Right forelimb (tissue), 1 donor: ENCODE data around the gene ANGPT4.
"Not testable (repeated sequence)": the region's sequence is repeated elsewhere in the genome, so short reads cannot be mapped to it uniquely, and the experiment has no call there.

Experiments used
- DNase-seq: peaks from one replicate; pipeline ENCODE4 v3.0.0-alpha.2; 2018

ANGPT4 gene

DNA sequence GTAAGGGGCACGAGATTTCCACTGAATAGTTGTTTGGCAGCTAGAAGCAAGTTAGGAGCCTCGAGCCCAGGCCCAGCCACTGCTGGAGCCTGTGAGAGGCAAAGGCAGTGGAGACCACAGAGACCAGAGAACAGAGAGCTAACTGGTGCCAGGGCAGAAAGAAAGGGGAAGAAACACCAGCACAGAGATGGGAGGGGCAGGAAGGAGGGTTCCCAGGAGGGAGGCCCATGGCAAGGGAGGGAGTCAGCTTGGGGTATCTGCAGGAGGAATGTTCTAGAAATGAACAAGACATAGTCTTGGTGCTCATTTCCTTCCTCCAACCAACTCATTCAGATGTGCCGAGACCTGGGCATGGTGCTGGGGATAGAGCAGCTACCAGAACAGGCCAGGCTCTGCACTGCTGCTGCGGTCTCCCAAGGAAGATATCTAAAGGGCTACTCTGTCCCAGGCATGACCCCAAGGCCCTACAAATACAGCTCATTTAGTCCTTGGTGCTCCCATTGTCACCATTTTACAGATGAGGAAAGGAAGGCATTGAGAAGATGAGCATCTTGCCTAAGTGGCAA is 10.7 kb downstream of the ANGPT4 start:
- DNase-seq, result no peak

DNA sequence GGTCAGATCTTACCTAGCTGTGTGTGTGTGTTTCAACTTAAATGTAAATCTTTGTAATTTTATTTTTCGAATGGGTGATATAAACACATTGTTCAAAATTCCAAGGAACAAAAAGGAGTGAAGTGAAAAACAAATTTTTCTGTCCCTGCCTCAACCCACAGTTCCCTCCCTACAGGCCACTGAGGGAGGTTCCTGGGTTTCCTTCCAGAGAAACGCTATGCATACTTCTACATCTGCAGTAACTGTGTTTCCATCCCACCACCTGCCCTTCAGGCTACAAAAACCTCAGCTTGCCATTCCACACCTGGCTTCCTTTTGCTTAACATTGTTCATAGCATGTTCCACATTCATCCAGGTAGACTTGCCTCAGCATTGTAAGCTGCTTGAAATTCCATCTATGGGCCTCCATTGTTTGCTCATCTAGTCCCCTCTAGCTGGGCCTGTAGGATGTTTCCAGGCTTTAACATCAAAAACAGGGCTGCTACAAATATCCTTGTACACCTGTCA is 12.0 kb downstream of the ANGPT4 start:
- DNase-seq, result no peak

DNA sequence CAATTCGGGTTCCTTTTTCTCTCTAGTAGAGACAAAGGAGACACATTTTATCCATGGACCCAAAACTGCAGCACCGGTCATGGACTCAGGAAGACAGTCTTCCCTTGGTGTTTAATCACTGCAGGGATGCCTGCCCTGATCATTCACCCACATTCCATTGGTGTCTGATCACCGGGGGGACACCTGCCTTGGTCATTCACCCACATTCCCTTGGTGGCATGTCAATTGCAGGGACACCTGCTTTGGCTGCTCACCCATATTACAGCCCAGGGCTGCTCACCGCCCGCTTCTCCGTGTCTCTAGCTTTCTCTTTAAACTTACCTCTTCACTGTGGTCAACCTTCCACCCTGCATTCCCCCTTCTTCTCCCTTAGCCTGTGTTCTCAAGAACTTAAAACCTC is 18.7 kb downstream of the ANGPT4 start:
- DNase-seq, result not testable (repeated sequence)

DNA sequence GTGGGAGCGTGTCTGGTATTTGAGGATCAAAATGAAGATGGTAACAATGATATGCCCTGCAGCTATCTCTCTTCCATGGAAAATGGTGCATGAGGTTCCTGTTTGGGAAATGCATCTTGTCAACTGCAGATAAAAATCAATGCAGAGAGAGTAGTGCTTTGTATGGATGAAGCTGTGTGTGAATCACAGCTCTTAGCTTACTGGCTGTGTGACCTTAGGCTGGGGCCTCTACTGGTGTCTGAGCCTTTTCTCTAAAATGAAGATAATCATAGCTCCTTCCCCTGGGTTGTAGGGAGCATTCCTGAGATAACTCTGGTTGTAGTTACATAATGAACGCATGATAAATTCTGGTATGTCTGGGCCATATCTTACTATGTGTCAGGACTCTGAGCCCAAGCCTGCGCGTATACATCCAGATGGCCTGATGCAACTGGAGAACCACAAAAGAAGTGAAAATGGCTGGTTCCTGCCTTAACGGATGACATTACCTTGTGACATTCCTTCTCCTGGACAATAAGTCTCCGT is 19.6 kb downstream of the ANGPT4 start:
- DNase-seq, result no peak

DNA sequence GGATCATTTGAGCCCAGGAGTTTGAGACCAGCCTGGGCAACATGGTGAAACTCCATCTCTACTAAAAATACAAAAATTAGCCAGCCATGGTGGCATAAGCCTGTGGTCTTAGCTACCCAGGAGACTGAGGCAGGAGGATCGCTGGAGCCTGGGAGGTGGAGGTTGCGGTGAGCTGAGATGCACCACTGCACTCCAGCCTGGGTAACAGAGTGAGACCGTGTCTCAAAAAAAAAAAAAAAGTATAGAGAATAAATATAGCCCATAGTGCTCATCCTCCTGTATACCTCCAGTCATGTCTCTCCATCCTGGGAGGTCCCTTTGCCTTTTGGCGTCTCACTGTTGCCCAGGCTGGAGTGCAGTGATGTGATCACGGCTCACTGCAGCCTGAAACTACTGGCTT is 23.8 kb downstream of the ANGPT4 start:
- not testable (repeated sequence) for DNase-seq

DNA sequence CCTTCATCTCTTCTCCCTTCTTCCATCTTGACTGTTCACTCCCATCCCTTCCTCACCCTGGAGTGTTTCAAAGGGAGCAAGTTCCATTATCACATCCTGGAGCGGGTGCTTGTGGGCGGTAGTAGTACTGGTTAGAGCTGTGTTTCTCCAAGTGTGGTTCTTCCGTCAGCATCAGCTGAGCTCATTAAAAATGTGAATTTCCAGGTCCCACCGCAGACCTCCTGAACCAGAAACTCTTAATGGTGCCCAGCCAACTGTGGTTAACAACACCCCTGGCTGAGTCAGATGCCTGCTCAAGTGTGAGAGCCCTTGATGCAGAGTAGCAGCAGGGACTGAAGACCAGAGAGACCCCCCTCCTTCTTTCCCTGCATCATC is 24.4 kb downstream of the ANGPT4 start:
- no peak for DNase-seq

DNA sequence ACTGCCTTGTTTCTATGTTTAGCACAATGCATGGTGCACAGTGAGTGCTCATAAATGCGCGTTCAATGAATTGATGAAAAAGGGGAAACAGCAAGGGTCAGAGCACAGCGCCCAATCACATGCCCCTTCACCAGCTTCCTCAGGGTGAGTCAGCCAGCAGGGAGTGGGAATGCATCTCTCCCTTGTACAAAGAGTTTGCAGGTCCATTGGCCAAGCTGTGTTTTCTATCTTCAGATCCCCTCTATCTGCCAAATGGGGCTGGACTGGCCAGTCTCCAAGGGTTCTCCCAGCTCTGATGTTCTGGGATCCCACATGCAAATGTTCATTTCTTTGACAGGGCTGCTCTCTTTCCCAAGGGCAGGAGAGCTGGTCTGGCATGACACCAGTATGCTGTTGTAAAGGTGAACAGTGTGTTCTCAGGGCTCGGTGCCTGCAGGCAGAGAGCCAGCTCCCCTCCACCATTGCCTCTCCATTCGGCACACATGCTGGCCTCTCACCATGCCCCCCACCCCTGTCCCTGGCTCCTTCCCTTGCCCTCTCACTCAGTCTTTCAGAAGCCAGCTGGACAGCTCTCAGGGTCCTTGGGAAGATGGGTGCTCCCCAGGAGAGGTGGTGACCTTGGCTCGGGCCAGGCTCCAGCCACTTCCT is 25.0 kb downstream of the ANGPT4 start:
- DNase-seq, result no peak

DNA sequence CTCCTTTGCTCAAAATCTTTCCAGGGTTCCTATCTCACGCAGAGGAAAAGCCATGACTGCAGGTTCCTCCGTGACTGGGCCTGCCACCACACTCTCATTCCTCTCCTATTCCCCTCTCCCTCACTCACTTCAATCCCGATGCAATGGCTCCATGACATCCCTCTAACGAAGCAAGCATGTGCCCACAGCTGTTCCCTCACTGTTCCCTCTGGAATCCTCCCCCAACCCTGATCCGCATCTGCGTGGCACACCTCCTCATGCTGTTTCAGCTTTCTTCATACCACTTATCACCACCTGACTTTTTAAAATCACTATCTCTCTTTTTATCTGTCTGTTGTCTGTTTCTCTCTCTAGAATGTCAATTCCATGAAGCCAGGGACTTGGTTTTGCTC is 25.5 kb downstream of the ANGPT4 start:
- no peak for DNase-seq

DNA sequence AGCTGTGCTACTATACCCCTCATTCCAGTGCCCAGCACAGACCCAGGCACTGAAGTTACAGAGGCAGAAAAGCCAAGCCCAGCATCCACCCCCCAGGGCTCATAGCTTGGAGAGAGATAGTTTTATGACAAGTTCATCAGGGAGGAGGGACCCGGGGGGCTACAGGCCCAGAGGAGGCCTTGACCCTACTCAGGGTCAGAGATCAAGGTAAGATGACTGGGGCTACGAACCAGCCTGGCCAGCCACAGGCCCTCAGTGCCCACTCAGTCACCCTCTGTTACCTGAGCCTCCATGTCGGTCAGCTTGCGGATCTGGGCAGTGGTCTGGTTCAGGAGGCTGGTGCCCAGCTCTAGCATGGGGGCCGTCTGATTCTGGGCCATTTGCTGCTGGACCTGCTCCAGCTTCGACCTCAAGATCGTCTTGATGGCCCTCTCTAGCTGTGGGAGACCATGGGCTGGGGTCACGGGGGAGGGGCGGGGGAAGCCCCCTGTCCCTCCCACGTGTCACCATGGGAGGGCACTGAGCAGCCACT is 26.1 kb downstream of the ANGPT4 start:
- DNase-seq, result no peak

DNA sequence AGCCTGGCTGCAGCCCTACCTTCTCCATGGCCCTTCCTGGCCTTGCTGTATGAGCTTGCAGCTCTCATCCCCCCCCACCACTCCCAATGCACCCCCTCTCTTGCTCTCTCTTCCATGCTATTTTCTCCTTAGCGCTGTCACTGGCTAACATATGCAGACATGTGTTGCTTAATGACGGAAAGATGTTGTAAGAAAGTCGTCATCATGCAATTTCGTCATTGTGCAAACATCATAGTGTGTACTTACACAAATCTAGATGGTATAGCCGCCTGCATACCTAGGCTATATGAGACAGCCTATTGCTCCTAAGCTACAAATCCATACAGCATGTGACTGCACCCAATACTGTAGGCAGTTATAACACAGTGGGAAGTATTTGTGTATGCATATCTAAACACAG is 27.0 kb downstream of the ANGPT4 start:
- no peak for DNase-seq

DNA sequence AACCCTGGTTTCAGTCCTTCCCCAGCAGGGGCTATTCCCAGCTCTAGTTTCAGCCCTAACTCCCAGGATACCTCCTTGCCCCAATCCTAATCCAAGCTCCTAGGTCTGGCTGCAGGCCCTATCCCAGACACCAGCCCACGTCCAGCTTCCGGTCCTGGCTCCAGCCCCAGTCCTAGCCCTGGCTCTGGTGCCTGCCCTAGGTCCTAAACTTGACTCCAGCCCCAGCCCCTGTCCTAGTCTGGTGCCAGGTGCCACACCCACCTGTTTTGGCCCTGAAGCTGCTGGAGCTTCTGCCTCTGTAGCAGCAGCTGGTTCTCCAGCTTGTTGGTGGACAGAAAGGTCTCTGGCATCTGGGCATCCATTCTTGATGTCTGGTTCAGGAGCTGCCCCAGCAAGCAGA is 28.1 kb downstream of the ANGPT4 start:
- DNase-seq, result no peak

DNA sequence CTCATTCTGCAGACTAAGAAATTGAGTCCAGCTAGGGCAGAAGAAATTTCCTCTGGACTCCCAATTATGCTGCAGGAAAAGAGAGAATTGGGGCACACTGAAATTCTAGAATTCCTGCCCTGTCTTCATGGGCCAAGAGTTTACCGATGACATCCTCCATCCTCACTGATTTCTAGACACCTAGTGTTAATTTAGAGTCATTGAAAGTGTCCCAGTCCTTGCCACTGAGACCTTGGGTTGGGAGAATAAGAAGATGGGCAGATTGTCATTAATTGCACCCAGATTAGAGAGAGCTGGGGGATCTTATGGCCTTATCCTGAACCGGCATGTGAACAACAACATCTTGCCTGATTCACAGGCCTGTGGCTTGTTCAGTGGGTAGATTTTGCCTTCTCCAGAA is 29.0 kb downstream of the ANGPT4 start:
- DNase-seq, result no peak

DNA sequence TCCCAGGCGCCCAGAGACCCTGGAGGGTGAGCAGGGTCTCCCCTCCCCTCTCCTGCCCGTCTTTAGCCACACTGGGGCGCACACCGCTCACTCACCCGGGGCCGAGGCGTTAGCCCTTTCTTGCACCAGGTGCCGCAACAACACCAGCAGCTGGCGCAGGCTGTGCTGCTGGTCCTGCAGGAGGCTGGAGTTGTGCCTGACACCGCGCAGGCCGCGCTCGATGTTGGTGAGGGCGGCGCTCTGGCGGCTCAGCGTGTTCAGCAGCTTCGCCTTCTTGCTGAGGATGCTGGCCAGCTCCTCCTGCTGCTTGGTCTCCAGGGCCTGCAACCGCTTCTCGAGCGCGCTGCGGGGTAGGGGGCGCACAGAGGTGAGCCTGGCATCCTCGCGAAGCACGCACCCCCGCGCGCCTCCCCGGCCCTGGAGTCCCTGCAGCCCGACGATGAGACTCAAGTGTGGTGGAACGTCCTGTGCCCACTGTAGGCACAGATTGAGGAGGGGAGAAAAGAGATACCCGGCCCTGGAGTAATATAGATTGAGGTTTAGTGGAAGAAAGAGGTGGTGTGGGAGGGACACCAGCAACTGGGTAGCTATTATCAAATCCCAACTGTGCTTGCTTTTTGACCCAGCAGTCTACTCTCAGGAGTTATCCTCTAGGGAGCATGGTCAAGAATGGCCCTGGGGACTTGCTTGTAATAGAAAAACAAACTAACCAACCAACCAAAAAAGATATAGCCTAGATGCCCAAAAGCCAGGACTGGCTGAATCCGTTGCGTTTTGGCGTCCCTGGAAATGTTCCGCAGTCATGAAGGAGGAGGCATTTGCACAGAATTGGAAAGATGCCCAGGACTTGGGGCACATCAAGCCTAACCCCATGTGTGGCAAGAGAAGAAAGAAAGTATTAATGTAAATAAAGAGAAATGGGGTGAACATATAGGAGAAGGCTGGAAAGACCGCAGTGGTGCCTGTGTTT is 30.9 kb downstream of the ANGPT4 start:
- peak; percentile 58 for DNase-seq

DNA sequence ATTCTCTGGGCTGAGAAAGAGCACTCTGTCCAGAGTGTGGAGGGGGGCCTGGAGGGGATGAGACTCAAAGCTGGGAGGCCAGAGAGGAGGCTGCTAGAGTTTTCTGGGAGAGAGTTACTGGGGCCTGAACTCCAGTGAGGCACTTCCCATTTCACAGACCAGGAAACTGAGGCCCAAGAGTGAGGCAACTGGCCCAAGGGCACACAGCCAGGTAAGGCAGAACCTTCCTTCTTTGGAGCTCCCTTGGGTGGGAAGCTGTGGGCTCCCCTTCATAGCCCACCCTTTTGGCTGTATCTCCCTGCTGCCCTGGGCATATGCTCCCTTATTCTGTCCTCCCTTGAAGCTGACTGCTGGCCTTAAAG is 34.4 kb downstream of the ANGPT4 start:
- no peak for DNase-seq

DNA sequence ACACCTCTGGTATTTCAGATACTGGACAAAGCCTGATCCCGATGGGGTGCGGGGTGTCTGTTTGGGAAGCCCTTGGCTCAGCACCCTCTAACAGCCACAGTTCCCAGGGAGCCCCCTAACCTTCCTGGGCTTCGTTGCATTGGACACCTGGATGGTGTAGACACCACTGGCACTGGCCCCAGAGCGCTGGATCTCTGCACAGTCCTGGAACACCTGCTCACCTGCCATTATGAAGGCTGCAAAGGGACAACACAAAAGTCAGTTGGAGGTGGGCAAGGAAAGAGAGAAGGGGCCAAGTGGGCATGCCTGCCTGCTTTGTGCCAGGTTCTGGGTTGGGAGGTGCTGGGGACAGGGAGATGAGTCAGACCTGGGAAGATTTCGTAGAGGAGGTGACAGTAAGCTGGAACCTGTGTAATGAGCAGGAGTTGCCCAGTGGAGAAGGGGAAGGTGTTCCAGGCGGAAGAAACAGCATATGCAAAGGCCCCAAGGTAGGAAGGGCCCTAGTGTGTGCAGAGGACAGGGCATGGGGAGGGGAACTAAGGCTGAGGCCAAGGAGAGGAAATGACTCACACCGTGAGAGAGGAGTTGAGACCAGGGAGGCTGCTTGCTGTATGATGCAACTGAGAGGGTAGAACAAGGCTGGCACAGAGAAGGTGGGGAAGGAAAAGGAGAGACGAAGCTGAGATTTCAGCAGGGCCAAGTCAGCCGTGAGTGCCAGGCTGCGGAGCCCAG is 34.9 kb downstream of the ANGPT4 start:
- no peak for DNase-seq

DNA sequence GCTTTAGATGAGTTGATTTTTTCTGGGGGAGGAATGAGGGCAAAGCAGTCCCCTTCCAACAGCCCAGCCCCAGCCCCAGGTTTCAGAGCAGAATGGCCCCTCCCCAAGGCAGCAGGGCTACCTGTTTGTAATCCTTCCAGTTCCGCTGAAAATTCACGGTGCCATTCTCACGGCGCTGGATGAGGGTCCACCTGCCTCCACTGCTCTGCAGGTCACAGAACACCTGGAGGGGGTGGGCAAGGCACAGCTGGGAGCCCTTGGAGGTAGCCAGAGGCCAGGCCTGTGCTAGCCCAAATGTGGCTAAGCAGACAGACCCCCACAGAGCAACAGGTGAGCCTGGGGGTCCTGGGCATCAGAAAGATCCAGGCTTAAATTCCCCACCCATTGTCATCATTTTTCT is 36.5 kb downstream of the ANGPT4 start:
- DNase-seq, result no peak

DNA sequence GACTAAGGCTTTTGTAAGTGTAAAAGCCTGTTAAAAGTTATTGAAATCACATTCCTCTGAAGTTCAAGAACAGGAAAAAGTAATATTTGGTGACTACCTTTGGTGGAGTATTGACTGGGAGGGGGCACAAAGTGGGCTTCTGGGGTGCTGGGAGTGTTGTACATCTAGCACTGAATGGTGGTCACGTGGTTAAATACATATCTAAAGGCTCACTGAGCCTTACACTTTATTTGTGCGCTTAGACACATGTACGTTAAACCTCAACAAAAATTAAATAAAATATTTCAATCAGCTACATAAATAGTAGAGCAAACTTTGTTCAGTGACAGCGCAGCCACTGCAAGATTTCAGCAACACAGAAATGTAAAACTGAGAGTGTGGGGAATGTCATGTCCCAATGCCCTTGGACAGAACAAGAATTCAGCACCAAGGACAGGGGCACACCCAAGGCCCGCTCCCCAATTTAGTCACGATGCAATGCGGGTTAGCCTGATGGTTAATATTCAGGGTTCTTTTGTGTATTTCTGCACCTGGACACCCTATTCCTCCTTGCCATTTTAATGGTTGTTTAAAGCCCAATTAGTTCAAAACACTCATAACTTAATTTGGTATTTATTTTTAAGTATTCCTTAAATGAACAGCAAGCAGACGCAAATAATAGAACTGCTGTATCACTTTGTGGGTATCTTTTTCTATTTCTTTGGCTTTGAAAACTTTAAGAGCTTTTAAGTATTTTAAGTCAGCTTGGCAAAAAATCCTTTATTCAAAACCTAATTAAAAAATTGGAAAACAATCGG is 37.4 kb downstream of the ANGPT4 start:
- DNase-seq, result no peak

DNA sequence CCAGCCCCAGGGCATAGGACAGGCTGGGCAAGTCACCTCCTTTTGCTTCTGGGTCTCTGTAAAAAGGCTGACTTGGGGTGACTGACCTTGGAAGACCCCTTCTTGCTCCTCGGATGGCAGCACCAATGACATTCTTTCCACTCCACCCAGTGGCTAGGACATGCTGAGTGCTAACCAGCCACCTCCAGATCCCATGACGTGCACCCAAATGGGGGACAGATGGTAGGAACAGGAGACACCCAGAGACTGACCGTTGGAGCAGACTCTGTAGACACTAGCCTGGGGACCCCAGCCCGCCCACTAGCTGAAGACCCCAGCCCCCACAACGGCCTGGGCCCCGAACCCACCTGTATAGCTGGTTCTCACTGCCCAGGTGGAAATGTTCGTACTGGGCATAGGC is 38.3 kb downstream of the ANGPT4 start:
- no peak for DNase-seq

DNA sequence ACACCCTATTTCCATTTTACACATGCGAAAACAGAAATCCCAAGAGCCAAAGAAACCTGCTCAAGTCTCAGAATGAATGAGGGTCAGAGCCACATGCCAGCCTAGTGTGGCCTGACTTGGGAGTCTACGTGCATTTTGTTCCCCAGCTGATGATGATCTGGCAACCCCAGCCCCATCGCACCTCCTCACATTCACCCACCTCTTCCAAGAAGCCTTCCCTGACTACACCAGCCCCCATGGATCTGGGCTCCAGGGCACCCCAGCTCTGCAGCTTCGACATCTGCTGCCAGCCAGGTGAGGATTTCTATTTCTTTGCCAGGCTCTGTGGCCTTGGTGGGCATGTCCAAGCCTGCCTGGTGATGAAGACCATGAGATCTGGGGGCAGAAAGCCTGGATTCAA is 41.0 kb downstream of the ANGPT4 start:
- DNase-seq, result no peak

DNA sequence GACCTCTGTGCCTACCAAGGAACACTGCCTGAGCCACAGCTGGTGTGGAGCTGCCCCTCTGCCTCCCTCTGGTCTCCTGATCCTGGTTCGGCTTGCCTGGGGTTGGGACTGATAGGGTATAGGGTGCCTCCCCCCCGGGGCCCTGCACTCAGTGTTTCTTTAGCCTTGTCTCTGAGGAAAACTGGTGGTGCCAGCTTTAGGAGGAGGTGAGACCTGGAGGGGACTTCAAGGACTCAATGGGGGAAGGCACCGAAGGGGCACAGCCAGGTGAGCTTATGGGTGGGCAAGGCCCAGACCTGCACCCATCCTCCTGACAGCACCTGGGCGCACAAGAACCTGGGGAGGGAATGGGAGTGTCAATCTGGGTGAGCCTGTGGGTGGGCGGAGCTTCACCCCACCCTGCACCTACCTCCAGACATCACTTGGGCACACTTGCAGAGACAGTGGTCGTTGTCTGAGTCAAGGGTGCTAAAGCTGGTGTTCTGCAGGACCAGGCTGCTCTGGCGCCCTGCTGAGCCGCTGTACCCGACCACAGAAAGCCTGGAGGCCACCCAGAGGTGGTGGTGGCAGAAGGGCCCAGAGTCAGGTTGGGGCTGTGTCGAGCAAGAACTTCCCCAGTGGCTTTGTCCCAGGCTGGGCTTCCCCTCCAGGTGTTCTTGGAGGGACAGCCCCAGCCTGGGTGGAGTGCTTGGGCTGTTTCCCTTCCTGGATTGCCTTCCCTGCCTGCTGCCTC is 42.1 kb downstream of the ANGPT4 start:
- no peak for DNase-seq

DNA sequence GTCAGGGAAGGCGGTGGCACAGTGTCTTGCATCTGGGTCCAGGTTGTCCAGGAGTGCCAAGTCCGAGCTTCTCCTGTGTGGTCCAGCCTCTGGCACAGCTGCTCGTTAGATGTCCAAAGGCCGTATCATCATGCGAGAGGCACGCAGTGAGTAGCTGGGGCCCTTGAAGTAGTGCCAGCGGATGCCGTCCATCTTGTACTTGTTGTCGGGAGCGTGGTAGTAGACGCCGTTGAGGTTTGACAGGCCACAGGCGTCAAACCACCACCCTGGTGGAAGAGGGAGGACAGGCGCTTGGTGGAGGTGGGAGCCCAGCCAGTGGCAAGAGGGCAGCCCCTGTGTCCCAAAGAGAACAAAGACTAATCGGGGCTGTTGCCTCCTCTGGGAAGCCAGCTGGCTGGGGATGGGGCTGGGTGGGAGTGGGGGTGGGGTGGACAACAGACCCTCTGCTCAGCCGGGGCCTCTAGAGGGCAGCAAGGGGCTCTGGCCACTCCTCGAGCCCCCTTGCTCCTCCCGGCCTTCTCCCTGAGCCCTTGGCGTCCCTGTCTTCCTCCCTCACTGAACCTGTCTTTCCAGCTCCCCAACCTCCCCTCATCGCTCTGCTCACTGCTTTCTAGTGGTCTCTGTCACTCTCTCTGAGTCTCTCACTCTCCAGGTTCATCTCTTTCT is 43.1 kb downstream of the ANGPT4 start:
- DNase-seq, result no peak
